Nephron progenitor cell (in vitro differentiated cells): ENCODE data around the gene NELFB.

ENCODE experiments used
- DNase-seq: peaks from one replicate; pipeline ENCODE4 v3.0.0; 2021
- H3K27ac Mint-ChIP-seq: 2 replicates; pipeline ENCODE4 v1.8.0; 2021; ENCODE audit warnings: mild to moderate bottlenecking, moderate library complexity, mixed read lengths
- H3K27me3 Mint-ChIP-seq: 2 replicates; pipeline ENCODE4 v1.8.0; 2021; ENCODE audit warnings: mild to moderate bottlenecking, low read depth, mixed read lengths; ENCODE audit not compliant: poor library complexity
- H3K36me3 Mint-ChIP-seq: 2 replicates; pipeline ENCODE4 v1.8.0; 2021; ENCODE audit warnings: low read depth, mixed read lengths
- H3K4me1 Mint-ChIP-seq: 2 replicates; pipeline ENCODE4 v1.8.0; 2021; ENCODE audit warnings: mixed read lengths
- H3K4me3 Mint-ChIP-seq: 2 replicates; pipeline ENCODE4 v1.8.0; 2021; ENCODE audit warnings: mild to moderate bottlenecking, moderate library complexity, mixed read lengths
- H3K9me3 Mint-ChIP-seq: 2 replicates; pipeline ENCODE4 v1.8.0; 2021; ENCODE audit warnings: mild to moderate bottlenecking, moderate library complexity, mixed read lengths
- TF ChIP-seq, protein P1 (sequence below): fragments of 200-600 bp; sonication (generic); IDR thresholded peaks from 2 replicates; pipeline ENCODE4 v1.5.0; 2021; ENCODE audit warnings: antibody characterized with exemption

NELFB gene

DNA sequence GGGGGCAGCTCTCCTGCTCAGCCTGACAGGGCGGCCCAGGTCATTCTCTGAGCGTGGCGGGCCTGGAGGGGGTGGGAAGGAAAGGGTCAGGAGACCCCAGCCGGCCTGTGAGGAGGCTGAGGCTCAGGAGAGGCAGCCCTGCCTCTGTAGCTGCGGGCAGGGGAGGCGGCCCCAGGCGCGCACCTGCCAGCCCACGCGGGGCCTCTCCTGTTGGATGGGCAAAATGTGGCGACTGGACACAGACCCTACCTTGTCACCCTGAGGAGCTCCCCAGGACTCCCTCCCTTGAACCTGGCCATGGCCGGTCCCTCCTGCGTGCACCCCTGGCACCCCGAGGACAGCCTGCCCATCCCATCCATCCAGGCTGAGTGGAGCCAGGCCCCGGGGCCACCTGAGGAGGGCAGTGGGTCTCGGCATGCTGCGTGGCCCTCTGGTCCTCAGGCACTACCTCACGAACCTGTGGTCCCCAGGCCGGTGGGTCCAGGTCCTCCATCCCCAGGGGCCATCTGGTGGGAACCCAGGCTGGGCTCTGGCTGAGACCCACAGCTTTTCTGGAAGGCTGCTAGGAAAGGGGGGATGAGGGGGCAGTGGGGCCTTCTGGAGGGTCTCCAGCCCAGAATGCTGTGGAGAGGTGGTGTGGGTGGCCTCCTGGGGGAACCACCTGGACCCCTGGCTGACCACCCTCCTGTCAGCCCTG, 62.0 kb downstream of the NELFB start:
- TF ChIP-seq, protein P1, sequence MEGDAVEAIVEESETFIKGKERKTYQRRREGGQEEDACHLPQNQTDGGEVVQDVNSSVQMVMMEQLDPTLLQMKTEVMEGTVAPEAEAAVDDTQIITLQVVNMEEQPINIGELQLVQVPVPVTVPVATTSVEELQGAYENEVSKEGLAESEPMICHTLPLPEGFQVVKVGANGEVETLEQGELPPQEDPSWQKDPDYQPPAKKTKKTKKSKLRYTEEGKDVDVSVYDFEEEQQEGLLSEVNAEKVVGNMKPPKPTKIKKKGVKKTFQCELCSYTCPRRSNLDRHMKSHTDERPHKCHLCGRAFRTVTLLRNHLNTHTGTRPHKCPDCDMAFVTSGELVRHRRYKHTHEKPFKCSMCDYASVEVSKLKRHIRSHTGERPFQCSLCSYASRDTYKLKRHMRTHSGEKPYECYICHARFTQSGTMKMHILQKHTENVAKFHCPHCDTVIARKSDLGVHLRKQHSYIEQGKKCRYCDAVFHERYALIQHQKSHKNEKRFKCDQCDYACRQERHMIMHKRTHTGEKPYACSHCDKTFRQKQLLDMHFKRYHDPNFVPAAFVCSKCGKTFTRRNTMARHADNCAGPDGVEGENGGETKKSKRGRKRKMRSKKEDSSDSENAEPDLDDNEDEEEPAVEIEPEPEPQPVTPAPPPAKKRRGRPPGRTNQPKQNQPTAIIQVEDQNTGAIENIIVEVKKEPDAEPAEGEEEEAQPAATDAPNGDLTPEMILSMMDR: no peak
- Mint-ChIP-seq H3K4me3 (no peak overlapping the region), H3K36me3 (no peaks in the 10 kb centered on the region), H3K27ac (no peak overlapping the region), H3K4me1 (peaks cover 19% of the 10 kb centered on the region), H3K9me3 (peaks cover 4% of the 10 kb centered on the region), H3K27me3 (no peaks in the 10 kb centered on the region)
- DNase-seq: peak; percentile 10

DNA sequence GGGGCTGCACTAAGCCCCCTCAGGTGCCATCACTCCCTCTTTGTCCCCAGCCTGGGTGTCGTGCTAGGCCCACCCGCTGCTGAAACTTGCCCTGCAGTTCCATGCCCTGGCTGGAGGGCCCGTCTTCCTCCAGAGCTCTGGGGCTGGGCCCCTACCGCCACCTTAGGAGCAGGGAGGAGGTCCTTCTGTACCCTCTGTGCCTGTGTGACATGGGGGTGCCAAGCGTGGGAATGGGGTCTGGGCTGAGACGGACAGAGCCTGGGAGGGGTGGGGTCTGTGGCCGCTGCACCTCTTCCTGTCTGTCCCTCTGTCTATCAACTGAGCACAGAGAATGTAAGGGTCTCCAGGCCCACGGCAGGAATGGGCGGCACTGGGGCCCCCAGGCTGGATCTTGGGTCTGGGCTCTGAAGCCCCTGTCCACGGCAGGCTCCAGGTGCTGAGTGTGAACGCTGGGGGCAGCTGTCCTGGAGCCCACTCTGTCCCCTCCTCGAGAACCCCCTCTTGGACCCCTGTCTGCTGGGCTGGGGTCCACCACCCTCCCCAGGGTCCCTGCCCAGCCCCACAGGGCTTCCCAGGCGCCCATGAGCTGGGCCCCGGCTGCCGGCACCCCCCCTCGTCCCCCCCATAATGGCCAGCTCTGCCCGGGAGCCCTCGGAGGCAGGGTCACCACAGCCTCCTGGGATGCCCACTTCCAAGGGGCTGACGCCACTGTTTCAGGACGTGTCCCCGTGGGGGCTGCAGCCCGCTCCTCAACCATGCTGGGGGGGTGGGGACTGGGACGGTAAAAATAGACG, 62.8 kb downstream of the NELFB start:
- H3K4me3 Mint-ChIP-seq: no peak overlapping the region
- DNase-seq: peak; percentile 8
- no peak overlapping the region for H3K27ac Mint-ChIP-seq
- H3K36me3 Mint-ChIP-seq: no peaks in the 10 kb centered on the region
- no peaks in the 10 kb centered on the region for H3K27me3 Mint-ChIP-seq
- peaks cover 6% of the 10 kb centered on the region for H3K9me3 Mint-ChIP-seq
- peaks cover 19% of the 10 kb centered on the region for H3K4me1 Mint-ChIP-seq
- TF ChIP-seq, protein P1: no peak

DNA sequence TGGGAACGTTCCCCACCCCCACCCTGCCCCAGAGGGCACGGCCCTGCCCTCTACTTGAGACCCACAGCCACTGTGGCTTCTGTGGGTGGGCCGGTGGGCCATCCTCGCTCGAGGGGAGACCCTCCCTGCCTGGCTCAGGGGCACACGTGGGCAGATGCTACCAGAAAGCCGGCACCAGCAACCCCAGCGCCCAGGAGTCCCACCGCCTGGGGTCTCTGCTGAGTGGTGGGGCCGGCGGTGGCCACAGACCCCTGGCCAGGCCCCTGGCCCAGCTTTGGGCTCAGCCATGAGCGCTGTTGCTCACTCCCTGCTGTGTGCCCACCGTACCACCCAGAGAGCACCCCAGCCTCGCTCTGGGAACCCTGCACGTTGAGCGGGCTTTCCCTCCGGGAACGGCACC, 63.5 kb downstream of the NELFB start:
- Mint-ChIP-seq H3K4me3 (no peak overlapping the region), H3K9me3 (peaks cover 6% of the 10 kb centered on the region), H3K36me3 (no peaks in the 10 kb centered on the region), H3K4me1 (peaks cover 16% of the 10 kb centered on the region), H3K27me3 (no peaks in the 10 kb centered on the region), H3K27ac (no peak overlapping the region)
- no peak for DNase-seq
- TF ChIP-seq, protein P1: no peak

DNA sequence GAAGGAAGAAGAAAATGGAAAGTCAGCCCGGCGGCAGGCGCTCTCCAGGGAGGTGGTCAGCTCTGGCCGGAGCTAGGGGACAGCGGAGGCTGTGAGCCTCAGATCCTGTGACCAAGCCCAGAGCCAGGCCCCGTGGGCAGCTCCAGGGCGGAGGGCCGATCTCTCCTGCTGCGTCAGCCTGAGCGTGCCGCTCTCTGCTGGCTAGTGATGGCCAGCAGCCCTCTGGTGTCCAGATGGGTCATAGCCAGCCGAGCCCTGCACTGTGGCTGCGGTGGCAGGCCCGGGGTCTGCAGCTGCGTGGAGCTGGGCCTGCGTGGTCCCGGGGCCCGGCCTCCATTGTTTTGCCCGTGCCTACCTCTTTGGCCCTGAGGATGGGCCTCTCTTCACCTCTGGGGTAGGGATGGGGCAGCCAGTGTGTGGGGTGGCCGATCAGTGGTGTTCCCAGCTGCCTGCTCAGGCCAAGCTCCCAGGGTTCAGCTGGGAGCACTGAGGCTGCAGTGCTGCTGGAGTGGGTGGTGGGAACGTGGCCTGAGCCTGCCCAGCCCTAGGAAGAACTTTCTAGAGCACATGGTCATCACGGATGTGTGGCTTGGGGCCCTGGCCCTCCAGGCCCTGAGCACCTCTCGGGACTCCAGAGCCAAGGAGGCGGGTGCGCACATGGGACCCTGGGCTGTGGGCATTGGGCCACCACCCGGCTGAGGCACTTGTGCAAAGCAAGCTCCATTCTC, 64.0 kb downstream of the NELFB start:
- Mint-ChIP-seq H3K9me3 (peaks cover 7% of the 10 kb centered on the region), H3K27ac (no peak overlapping the region), H3K27me3 (no peaks in the 10 kb centered on the region), H3K4me3 (no peak overlapping the region), H3K36me3 (no peaks in the 10 kb centered on the region), H3K4me1 (peaks cover 10% of the 10 kb centered on the region)
- TF ChIP-seq, protein P1: peak; percentile 41
- DNase-seq: peak; percentile 63

DNA sequence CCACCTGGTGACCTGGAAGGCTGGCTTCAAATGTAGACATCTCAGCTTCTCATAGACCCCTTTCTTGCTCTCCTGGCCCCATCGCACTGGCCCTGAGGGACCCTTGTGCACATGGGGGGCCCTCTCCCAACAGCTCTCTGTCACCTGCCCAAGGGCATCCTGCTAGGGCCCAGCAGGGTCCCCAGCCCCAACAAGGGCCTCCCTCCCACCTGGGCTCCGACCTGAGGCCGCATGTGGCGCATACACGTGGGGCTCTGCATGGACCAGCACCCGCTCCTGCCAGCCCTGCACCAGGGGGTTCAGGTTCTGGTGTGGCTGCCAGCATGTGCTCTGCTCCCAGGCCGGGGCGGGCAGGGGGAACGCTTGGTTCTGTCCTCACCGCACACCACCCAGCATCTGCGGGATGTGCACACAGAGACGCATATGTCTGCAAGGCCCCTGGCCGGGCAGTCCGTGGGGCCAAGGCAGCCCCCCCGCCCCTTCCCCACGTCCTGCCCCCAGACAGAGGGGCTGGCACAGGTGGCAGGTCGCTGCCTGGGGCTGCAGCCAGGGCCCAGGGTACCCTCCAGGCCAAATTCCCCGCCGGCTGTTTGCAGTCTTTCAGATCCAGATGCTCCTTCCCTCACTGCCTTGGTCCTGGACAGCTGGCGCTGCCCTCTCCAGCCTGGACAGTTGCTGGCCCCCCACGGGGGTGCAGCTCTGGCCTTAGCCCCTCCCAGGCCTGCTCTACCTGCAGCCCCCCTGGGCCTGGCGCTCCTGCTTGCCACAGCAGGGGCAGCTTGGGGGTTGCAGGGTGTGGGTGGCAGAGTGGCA, 64.8 kb downstream of the NELFB start:
- peaks cover under 1% of the 10 kb centered on the region for H3K27me3 Mint-ChIP-seq
- TF ChIP-seq, protein P1: no peak
- no peak for DNase-seq

More for the DNA sequence above, 64.8 kb downstream of the NELFB start:
- H3K27ac Mint-ChIP-seq: no peak overlapping the region
- peaks cover 8% of the 10 kb centered on the region for H3K4me1 Mint-ChIP-seq
- H3K36me3 Mint-ChIP-seq: no peaks in the 10 kb centered on the region
- H3K4me3 Mint-ChIP-seq: no peak overlapping the region
- H3K9me3 Mint-ChIP-seq: peaks cover 9% of the 10 kb centered on the region
